HepG2 (cell line): ENCODE results near the gene SPDYE16.
"Not testable (repeated sequence)": the region's sequence is repeated elsewhere in the genome, so short reads cannot be mapped to it uniquely, and the experiment has no call there.

Experiments used
- CREBL2 ChIP-seq: sonication (generic); formaldehyde crosslinking; IDR thresholded peaks from 2 replicates; pipeline ENCODE4 v1.8.1; 2023; ENCODE audit warnings: missing genetic modification reagents, mild to moderate bottlenecking, borderline replicate concordance
- TF ChIP-seq, protein P1 (sequence below), 2 experiments: sonication (generic) in 1 of 2; formaldehyde crosslinking in 1 of 2; IDR thresholded peaks; 2 replicates each; pipeline versions ENCODE4 v1.4.0 to v1.6.1; 2018 to 2020; ENCODE audit warnings: missing genetic modification reagents in 2 of 2, borderline replicate concordance in 1 of 2, low read depth in 1 of 2, mild to moderate bottlenecking in 1 of 2, missing biosample characterization in 1 of 2
- TF ChIP-seq, protein P2 (sequence below): sonication (generic); formaldehyde crosslinking; IDR thresholded peaks from 2 replicates; pipeline ENCODE4 v1.5.0; 2020; ENCODE audit warnings: mild to moderate bottlenecking, missing genetic modification reagents, moderate library complexity

- TF ChIP-seq, protein P1, sequence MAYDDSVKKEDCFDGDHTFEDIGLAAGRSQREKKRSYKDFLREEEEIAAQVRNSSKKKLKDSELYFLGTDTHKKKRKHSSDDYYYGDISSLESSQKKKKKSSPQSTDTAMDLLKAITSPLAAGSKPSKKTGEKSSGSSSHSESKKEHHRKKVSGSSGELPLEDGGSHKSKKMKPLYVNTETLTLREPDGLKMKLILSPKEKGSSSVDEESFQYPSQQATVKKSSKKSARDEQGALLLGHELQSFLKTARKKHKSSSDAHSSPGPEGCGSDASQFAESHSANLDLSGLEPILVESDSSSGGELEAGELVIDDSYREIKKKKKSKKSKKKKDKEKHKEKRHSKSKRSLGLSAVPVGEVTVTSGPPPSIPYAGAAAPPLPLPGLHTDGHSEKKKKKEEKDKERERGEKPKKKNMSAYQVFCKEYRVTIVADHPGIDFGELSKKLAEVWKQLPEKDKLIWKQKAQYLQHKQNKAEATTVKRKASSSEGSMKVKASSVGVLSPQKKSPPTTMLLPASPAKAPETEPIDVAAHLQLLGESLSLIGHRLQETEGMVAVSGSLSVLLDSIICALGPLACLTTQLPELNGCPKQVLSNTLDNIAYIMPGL (CRISPR knock-in tag; IDR thresholded peaks at IDR 0.05; ENCODE audit: borderline replicate concordance in 1 of 2, low read depth in 1 of 2): not testable (repeated sequence)
- TF ChIP-seq, protein P2, sequence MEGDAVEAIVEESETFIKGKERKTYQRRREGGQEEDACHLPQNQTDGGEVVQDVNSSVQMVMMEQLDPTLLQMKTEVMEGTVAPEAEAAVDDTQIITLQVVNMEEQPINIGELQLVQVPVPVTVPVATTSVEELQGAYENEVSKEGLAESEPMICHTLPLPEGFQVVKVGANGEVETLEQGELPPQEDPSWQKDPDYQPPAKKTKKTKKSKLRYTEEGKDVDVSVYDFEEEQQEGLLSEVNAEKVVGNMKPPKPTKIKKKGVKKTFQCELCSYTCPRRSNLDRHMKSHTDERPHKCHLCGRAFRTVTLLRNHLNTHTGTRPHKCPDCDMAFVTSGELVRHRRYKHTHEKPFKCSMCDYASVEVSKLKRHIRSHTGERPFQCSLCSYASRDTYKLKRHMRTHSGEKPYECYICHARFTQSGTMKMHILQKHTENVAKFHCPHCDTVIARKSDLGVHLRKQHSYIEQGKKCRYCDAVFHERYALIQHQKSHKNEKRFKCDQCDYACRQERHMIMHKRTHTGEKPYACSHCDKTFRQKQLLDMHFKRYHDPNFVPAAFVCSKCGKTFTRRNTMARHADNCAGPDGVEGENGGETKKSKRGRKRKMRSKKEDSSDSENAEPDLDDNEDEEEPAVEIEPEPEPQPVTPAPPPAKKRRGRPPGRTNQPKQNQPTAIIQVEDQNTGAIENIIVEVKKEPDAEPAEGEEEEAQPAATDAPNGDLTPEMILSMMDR (CRISPR knock-in tag): not testable (repeated sequence)
- TF ChIP-seq CREBL2: not testable (repeated sequence)
Measured at GRCh38 chr7:76482660-76483059, 60.4 kb downstream of the SPDYE16 start.
